Nephron progenitor cell (in vitro differentiated cells): ENCODE measurements around the gene APLNR.
A peak's percentile ranks its signal among the peaks of the same experiment; 100 is the strongest.

Experiments used
- DNase-seq: peaks from one replicate; pipeline ENCODE4 v3.0.0; 2021
- H3K27ac Mint-ChIP-seq: 2 replicates; pipeline ENCODE4 v1.8.0; 2021; ENCODE audit warnings: mild to moderate bottlenecking, moderate library complexity, mixed read lengths
- H3K27me3 Mint-ChIP-seq: 2 replicates; pipeline ENCODE4 v1.8.0; 2021; ENCODE audit warnings: mild to moderate bottlenecking, low read depth, mixed read lengths; ENCODE audit not compliant: poor library complexity
- H3K36me3 Mint-ChIP-seq: 2 replicates; pipeline ENCODE4 v1.8.0; 2021; ENCODE audit warnings: low read depth, mixed read lengths
- H3K4me1 Mint-ChIP-seq: 2 replicates; pipeline ENCODE4 v1.8.0; 2021; ENCODE audit warnings: mixed read lengths
- H3K4me3 Mint-ChIP-seq: 2 replicates; pipeline ENCODE4 v1.8.0; 2021; ENCODE audit warnings: mild to moderate bottlenecking, moderate library complexity, mixed read lengths
- H3K9me3 Mint-ChIP-seq: 2 replicates; pipeline ENCODE4 v1.8.0; 2021; ENCODE audit warnings: mild to moderate bottlenecking, moderate library complexity, mixed read lengths
- CTCF ChIP-seq: fragments of 200-600 bp; sonication (generic); IDR thresholded peaks from 2 replicates; pipeline ENCODE4 v1.5.0; 2021; ENCODE audit warnings: antibody characterized with exemption

Gene APLNR

GRCh38 chr11:57269571-57270021 lies 32.5 kb upstream of the APLNR start:
- Mint-ChIP-seq H3K27me3 (peaks cover 17% of the 10 kb centered on the region), H3K4me1 (no peaks in the 10 kb centered on the region), H3K27ac (peak overlapping the region; percentile 61), H3K4me3 (no peak overlapping the region), H3K9me3 (peaks cover 43% of the 10 kb centered on the region), H3K36me3 (no peaks in the 10 kb centered on the region)
- no peak for DNase-seq
- TF ChIP-seq CTCF, result no peak

DNA sequence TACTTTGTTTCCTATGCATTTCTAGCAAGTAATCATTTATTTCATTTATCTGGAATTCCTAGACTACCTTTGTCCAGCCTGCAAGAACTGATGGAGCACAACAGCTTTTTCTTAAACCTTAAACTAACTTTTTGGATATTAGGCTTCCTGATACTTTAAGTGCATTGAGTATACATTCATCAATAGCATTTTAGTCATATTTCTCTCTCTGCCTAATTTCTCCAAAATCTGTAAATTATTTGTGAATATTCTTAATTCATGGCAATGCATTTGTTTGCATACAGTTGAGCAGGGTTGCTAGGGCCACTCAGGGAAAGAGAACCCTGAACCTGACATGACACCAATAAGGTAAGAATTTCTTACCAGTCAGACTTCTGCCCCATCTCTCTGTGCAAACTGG lies 29.1 kb upstream of the APLNR start:
- no peak for DNase-seq
- peaks cover 9% of the 10 kb centered on the region for H3K4me1 Mint-ChIP-seq
- H3K27me3 Mint-ChIP-seq, result peaks cover 12% of the 10 kb centered on the region
- no peak overlapping the region for H3K27ac Mint-ChIP-seq
- peaks cover 37% of the 10 kb centered on the region for H3K9me3 Mint-ChIP-seq
- no peaks in the 10 kb centered on the region for H3K36me3 Mint-ChIP-seq
- H3K4me3 Mint-ChIP-seq, result no peak overlapping the region
- no peak for TF ChIP-seq CTCF

DNA sequence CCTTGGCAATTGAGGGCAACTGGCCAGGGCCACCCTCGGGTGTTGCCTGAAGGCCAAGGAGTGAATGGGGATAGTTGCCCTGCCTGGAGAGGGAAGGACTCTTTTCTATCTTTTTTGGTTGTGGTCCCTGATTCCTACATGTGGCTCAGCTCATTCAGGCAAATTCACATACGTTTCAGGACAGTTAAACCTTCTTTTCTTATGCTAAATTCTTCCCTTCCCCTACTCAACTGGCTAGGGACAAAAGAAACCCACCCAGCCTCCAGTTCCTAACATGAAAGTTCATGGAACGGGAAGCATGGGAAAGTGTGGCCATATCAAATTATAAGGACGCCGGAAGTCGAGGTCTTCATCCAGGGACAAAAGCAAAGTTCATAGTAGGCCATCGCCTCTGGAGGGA lies 26.3 kb upstream of the APLNR start:
- H3K4me1 Mint-ChIP-seq, result peaks cover 9% of the 10 kb centered on the region
- peaks cover 3% of the 10 kb centered on the region for H3K27me3 Mint-ChIP-seq
- H3K9me3 Mint-ChIP-seq, result peaks cover 40% of the 10 kb centered on the region
- no peak overlapping the region for H3K27ac Mint-ChIP-seq
- H3K4me3 Mint-ChIP-seq, result no peak overlapping the region
- no peaks in the 10 kb centered on the region for H3K36me3 Mint-ChIP-seq
- TF ChIP-seq CTCF, result no peak
- no peak for DNase-seq

- Mint-ChIP-seq H3K36me3 (no peaks in the 10 kb centered on the region), H3K27me3 (no peaks in the 10 kb centered on the region), H3K9me3 (peaks cover 42% of the 10 kb centered on the region), H3K27ac (no peak overlapping the region), H3K4me1 (peaks cover 9% of the 10 kb centered on the region), H3K4me3 (no peak overlapping the region)
- DNase-seq, result no peak
- no peak for TF ChIP-seq CTCF
Measured at GRCh38 chr11:57262157-57262556, 25.1 kb upstream of the APLNR start.

GRCh38 chr11:57260937-57261783 lies 24.1 kb upstream of the APLNR start:
- peaks cover 43% of the 10 kb centered on the region for H3K9me3 Mint-ChIP-seq
- no peaks in the 10 kb centered on the region for H3K27me3 Mint-ChIP-seq
- DNase-seq, result no peak
- H3K4me1 Mint-ChIP-seq, result peaks cover 9% of the 10 kb centered on the region
- no peak overlapping the region for H3K4me3 Mint-ChIP-seq
- H3K36me3 Mint-ChIP-seq, result peaks cover under 1% of the 10 kb centered on the region
- peak overlapping the region; percentile 65 for H3K27ac Mint-ChIP-seq
- no peak for TF ChIP-seq CTCF

DNA sequence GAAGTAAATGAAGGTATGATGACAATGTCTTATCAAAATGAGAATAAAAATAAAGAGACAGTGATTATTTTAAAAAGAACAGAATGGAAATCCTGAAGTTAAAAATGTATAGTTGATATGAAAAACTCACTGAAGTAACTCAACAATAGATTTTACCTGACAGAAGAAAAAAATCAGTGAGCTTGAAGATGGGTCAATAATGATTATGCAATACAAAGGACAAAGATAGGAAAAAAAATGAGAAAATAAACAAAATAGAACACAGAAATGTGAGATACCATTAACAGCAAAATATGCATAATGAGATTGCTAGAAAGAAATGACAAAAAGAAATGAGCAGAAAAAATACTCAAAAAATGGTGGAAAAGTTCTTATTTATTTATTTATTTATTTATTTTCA lies 19.1 kb upstream of the APLNR start:
- DNase-seq, result no peak
- Mint-ChIP-seq H3K27me3 (peaks cover 4% of the 10 kb centered on the region), H3K9me3 (peaks cover 30% of the 10 kb centered on the region), H3K4me3 (no peak overlapping the region), H3K27ac (no peak overlapping the region), H3K4me1 (peaks cover 15% of the 10 kb centered on the region), H3K36me3 (peaks cover 8% of the 10 kb centered on the region)
- no peak for TF ChIP-seq CTCF
